GM19239 (cell line): ENCODE measurements around the gene MAGEB1.
A peak's percentile ranks its signal among the peaks of the same experiment; 100 is the strongest.

ENCODE experiments used
- DNase-seq: peaks from one replicate; pipeline ENCODE4 v3.0.0; 2011; ENCODE audit warnings: low spot score; ENCODE audit not compliant: insufficient read length
- FAIRE-seq: peaks from 2 replicates; lab custom pipeline; 2011; peaks lifted over from hg19 to GRCh38; lab: Jason Lieb, UNC

Gene MAGEB1

DNA sequence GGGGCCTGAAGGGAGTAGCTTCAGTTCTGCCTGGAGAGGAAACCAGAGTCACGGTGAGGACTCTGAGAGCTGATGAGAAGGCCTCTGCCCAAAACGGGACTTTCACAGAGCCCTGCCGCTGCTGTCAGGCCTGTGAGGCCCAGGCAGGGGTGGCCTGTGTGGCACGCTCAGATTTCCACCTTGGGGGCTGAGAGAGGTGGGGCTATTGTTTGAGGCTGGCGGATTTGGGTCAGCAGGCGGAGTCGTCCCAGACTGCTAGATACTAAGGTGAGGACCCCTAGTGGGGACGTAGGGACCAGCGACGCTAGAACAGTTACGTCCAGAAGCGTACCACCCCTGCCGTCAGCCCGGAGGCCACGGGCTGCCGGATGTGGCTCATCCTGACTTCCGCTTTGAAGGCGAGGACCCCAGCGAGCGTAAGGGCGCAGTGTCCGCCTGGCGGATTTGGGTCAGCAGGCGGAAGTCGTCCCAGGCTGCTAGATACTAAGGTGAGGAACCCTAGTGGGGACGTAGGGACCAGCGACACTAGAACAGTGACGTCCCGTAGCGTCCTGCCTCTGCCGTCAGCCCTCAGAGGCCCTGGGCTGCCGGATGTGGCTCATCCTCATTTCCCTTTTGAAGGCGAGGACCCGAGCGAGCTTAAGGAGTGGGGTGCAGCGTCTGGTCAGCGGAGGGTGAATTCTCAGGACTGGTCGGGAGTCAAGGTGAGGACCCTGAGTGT is at the start of gene MAGEB1:
MAGEB1 (plus strand) TSS at position 378 of the 721 bp plus-strand sequence. CDS start 3,348 bp downstream, outside the sequence.
- FAIRE-seq: no peak
- DNase-seq: no peak

DNA sequence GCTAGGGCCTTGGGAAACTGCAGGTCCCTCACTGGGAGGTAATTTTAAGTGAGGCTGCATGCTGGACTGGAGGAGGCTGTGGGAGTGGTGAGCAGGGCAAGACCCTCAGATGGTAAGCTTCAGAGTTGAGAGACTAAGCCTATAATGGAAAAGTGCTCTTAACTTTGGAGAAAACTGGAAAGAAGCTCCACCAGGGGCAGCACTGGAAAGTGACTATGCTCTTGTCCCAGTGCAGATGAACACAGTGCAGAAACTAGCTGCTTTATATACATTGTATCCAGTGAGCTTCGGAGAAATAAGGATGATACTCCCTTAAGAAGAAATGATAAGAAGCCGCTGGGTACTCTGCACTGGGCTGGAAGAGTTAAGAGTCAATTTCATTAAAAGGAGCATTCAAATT is 34.8 kb upstream of the MAGEB1 start:
- FAIRE-seq (no peak), DNase-seq (no peak)

GRCh38 chrX:30215357-30215843 is 31.5 kb upstream of the MAGEB1 start, which contains the start of gene MAGEB2:
TSS of gene MAGEB2 (plus strand) at chrX:30215563. CDS start at chrX:30218581, 3,018 bp downstream.
- FAIRE-seq: no peak

DNA sequence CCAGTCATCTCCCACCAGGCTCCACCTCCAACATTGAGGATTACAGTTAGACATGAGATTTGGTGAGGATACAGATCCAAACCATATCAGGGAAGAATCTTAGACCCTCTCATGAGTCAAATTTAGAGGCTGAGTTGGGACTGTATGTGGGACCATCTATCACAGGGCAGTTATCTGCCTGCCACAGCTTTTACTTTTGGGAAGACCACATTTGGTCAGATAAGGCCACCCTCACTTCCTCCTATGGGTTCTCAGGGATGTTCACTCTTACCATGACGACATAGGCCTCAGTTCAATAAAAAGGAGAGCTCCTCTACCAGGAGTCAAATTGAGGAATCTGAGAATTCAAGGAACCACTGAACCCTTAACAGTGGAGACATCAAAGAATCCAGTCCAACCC is 29.5 kb upstream of the MAGEB1 start:
- DNase-seq: no peak
- FAIRE-seq: no peak

More at GRCh38 chrX:30215357-30215843, 31.5 kb upstream of the MAGEB1 start, which contains the start of gene MAGEB2:
- no peak for DNase-seq

GRCh38 chrX:30219372-30219771 is 27.6 kb upstream of the MAGEB1 start:
- FAIRE-seq: no peak
- no peak for DNase-seq

DNA sequence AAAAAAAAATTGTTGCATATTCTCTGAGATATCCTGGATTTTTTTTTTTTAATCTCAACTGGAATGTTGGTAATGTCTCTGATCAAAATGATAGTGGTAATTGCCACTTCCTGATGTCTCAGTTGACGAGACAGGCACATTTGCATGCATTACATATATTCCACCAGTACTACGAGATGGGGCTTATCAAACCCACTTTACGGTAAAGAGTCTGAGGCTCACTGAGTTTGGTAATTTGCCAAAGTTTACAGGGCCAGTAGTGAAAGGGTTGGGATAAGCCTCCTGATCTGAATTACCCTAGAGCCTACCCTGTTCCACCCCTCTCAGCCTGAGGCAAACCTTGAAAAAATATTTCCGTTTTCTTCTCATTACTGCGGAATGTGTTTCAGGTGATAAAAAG is 26.3 kb upstream of the MAGEB1 start:
- DNase-seq (no peak), FAIRE-seq (no peak)

- FAIRE-seq (no peak), DNase-seq (no peak)
Measured at GRCh38 chrX:30224536-30224935, 22.4 kb upstream of the MAGEB1 start.

DNA sequence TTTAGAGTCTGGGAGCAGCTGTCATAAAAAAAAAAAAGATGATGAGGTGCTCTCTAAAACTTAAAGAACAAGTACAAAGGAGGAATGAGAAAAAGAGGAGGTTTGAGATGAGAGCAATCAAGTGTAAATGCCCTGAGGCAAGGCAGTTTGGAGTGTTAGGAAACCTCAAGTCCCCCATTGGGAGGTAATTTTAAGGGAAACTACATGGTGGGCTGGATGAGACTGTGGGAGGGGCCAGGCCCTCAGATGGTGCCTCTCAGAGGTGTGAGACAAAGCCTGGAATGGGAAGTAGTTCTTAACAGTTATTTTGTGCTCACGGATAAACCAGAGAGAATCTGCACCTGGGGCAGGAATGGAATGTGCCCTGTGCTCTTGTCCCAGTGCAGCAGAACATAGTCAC is 18.4 kb upstream of the MAGEB1 start:
- FAIRE-seq: no peak

GRCh38 chrX:30230395-30230794 is 16.6 kb upstream of the MAGEB1 start, which contains the start of gene MAGEB3:
TSS of gene MAGEB3 (plus strand) at chrX:30230657. CDS start at chrX:30235925, 5,268 bp downstream.
- DNase-seq: no peak
- no peak for FAIRE-seq

More for the DNA sequence above, 18.4 kb upstream of the MAGEB1 start:
- DNase-seq: no peak

DNA sequence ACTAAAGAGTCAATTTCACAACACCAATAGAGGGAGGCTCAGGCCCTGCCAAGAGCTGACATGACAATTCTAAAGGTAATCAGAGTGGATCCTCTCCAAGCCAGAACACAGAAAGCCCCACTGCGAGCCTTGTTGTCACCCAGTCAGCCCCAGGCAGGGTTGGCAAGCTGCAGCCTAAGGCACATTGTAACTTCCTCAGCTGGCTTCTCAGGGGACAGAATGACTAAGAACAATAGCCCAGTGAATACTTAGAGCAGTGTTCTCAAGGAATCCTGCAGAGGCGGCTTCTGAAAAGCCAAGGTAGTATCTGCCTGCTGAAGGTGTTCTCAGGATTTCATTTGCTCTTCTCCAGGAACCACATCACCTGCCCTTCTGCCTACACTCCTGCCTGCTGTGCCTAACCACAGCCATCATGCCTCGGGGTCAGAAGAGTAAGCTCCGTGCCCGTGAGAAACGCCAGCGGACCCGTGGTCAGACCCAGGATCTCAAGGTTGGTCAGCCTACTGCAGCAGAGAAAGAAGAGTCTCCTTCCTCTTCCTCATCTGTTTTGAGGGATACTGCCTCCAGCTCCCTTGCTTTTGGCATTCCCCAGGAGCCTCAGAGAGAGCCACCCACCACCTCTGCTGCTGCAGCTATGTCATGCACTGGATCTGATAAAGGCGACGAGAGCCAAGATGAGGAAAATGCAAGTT is 5.1 kb upstream of the MAGEB1 start, which contains the start of gene MAGEB4:
MAGEB4 (plus strand) TSS at position 277 of the 692 bp plus-strand sequence; CDS start at position 413, 136 bp downstream.
- DNase-seq: no peak
- FAIRE-seq: no peak

- FAIRE-seq (no peak), DNase-seq (no peak)
Measured at GRCh38 chrX:30248854-30249253, 1.9 kb downstream of the MAGEB1 start.

DNA sequence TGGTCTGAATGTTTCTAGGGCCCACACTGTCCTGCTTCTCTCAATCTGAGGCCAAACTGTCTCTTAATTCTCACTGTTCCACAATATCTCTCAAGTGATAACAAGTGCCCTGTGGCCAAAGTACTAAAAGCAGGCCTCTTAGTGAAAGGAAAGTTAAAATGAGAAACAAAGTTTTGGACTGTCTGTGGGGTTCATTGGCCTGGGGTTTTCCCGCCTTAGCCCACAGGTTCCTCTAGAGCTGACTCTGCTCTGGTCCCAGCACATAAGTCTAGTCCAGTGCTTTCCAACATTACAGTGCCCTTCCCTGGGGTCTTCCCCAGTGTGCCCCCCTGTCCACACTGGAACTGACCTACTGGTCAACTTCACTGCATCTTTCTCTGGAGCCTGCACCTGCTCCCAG is 6.3 kb downstream of the MAGEB1 start:
- DNase-seq: no peak
- FAIRE-seq: no peak

- no peak for FAIRE-seq
- DNase-seq: no peak
Measured at GRCh38 chrX:30259927-30260326, 13.0 kb downstream of the MAGEB1 start.

GRCh38 chrX:30261012-30261411 is 14.1 kb downstream of the MAGEB1 start:
- no peak for DNase-seq
- FAIRE-seq: no peak

DNA sequence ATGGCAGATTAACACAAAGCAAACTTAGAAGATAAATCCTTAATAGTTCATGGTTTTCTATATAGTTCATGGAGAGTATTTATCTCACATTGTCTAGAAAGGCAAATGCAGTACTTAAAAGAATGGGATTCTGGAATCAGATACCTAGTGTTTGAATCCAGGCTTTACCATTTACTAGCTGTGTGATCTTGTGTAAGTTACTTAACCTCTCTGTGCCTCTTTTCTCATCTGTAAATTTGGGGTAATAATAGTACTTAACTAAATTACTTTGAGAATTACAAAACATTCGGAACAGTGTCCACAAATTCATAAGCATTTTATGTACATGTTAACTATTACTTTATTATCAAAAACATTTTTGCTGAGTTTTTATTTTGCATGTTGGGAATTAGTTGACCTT is 15.8 kb downstream of the MAGEB1 start:
- no peak for DNase-seq

DNA sequence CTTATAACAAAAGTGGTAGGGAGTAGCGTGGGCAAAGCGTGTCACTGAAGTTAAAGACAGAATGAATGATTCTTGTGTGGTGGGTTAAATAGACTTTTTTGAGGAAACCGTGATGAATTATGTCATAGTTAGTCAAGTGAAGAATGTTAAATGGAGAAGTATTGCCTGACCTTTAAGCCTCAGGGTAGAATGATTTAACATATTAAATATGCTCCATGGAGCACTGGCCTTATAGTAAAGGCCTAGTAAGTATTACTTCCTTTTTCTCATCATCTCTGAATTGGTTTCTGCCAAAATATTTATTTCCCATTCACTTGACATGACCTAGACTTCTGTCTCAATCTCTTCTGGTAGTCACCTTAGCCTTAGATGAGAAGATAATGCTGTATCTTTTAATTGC is 23.7 kb downstream of the MAGEB1 start:
- no peak for DNase-seq

More for the DNA sequence above, 15.8 kb downstream of the MAGEB1 start:
- FAIRE-seq: no peak

GRCh38 chrX:30275498-30275897 is 28.6 kb downstream of the MAGEB1 start:
- no peak for DNase-seq
- peak; percentile 60 for FAIRE-seq

More for the DNA sequence above, 23.7 kb downstream of the MAGEB1 start:
- no peak for FAIRE-seq

DNA sequence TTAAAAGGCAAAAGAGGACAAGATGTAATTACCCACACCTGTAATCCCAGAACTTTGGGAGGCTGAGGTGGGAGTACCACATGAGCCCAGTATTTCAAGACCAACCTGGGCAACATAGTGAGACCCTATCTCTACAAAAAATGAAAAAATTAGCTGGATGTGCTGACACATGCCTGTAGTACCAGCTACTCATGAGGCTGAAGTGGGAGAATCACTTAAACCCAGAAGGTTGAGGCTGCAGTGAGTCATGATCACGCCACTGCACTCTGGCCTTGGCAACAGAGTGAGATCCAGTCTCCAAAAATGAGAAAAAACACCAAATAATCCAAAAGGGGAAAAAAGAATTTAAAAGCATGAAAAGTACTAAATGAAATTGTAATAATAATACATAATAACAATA is 31.4 kb downstream of the MAGEB1 start:
- no peak for DNase-seq
- no peak for FAIRE-seq

GRCh38 chrX:30280428-30280827 is 33.5 kb downstream of the MAGEB1 start:
- DNase-seq: no peak
- no peak for FAIRE-seq

DNA sequence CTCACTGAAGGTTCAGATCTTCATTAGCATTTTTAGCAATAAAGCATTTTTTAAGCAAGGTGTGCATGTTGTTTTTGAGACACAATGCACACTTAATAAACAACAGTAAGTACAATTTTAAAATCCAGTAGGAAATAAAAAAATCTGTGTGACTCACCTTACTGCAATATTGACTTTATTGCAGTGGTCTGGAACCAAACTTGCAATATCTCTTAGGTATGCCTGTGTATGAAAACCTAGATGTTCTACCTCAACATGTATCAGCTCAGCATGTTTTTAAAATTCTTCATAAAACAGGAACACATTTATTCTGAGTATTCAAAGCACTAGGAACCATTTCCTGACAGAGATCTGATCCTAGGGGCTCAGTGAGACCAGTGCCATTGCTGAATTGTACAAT is 35.6 kb downstream of the MAGEB1 start:
- DNase-seq (no peak), FAIRE-seq (peak; percentile 37)
